ENCODE measurements around the gene TMEM63C.

TMEM63C gene, protein sequence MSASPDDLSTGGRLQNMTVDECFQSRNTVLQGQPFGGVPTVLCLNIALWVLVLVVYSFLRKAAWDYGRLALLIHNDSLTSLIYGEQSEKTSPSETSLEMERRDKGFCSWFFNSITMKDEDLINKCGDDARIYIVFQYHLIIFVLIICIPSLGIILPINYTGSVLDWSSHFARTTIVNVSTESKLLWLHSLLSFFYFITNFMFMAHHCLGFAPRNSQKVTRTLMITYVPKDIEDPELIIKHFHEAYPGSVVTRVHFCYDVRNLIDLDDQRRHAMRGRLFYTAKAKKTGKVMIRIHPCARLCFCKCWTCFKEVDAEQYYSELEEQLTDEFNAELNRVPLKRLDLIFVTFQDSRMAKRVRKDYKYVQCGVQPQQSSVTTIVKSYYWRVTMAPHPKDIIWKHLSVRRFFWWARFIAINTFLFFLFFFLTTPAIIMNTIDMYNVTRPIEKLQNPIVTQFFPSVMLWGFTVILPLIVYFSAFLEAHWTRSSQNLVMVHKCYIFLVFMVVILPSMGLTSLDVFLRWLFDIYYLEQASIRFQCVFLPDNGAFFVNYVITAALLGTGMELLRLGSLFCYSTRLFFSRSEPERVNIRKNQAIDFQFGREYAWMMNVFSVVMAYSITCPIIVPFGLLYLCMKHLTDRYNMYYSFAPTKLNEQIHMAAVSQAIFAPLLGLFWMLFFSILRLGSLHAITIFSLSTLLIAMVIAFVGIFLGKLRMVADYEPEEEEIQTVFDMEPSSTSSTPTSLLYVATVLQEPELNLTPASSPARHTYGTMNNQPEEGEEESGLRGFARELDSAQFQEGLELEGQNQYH

DNA sequence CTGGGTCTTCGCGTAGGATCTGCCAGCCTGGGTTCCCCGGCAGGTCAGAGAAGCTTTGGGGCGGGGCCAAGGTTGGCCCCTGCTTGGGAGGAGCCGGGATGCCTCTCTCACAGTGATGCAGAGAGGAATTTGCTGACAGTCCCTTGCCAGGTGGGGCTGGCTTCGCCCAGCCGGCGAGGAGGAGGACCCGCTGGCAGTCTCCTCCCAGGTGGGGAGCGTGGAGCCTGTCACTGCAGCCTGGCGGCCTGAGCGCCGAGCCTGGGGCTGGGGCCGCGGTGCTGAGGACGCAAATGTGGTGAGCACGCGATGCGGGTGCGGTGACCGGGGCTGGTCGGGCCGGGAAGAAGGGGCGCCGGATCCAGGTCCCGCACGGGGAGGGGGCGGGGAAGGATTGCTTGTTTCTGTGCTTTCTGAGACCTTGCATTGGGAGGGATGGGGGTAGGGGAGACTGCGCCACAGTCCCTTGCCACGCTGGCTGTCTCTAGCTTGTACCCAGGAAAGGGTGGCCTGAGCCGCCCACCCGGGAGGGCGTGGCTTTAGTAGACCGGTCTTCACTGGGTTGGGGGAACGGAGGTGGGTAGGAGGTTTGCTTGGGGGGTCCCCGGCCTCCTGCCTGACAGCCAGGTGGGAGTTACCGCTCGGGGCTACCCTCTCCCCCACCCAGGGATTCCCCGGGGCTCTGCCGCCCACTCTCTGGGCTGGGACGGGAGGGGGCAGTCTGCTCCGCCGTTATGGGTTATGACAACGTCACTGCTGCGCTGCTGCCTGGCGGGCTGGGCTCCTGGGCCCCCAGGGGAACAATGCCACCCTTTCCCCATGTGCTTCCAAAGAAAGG lies at the start of gene TMEM63C:
TSS of gene TMEM63C (plus strand) at position 196 of the 835 bp plus-strand sequence. CDS start 37,016 bp downstream, outside the sequence.
- DNase-seq = peak in 55 of 58 donors; percentile 13 to 88 (median 56)

DNA sequence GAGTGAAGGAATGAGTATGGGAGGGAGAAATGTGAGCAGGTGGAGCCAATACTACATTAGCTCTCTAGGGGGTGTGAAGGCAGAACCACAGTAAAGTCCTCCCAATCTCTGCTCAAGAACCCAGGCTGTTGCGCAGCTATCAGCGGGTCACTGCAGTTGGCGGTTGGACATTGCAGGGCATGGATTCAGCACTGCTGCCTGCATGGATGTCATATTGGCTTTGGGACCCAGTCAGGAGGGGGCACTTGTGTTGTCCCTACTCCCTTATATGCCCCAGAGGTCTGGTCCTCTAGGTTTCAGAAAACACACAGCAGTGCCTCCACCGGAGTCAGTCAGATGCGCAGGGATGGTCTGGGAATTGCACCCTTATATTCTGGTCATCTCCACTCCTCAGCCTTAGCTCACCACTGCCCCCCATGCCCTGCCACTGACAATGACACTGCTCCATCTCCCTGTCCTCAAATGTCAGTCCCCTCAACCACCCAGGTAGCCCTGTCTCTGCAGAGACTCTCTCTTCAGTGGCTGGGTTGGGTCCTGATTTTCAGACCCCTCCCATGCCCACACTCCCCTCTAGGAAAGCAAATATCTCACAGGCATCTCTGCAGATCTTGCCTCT lies 49.6 kb upstream of the TMEM63C start:
- DNase-seq = no peak

DNA sequence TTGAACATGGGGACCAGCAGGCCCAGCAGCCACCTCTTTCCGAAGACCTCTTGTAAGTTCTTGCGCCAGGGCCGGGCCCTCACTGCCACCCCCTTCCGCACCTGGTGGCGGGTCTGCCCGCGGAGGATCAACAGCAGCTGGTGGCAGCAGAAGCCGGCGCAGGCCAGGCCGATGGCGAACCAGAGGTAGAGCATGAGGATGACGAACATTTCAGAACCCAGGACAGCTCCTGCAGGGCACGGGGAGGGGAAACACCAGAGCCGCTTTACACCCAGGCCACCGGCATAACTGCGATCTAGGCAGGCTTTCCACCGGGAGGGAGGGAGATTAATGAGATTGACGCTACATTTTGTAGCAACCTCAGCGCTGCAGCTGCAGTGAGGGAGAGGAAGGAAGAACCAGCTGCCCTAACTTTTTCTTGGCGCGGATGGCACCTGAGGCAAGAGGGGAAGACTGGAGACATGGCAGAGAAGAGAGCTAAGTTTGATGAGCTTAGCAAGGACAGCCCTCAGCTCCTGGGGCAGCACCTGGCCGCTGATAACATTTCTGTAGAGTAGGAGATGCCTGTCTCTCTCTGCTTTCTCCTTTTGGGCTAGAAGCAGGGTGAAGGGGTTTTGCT lies 47.8 kb upstream of the TMEM63C start:
- peak in 4 of 58 donors; percentile 10 to 37 (median 22) for DNase-seq

DNA sequence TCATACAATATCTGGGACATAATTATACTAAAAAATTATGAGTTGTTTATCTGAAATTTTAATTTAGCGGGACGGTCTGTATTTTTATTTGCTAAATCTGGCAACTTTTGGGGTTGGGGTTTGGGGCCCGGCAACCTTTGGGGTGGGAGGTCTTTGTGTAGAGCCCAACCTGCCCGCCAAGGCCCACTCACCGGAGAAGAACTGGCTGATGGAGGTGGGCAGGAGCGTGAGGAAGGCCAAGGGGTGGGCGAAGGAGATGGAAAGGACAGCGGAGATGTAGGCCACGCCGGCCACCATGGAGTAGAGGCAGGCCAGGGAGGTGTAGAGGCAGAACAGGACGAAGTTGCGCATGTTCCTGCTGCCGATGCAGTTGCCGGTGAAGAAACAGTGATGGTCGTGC lies 42.6 kb upstream of the TMEM63C start:
- DNase-seq = no peak

DNA sequence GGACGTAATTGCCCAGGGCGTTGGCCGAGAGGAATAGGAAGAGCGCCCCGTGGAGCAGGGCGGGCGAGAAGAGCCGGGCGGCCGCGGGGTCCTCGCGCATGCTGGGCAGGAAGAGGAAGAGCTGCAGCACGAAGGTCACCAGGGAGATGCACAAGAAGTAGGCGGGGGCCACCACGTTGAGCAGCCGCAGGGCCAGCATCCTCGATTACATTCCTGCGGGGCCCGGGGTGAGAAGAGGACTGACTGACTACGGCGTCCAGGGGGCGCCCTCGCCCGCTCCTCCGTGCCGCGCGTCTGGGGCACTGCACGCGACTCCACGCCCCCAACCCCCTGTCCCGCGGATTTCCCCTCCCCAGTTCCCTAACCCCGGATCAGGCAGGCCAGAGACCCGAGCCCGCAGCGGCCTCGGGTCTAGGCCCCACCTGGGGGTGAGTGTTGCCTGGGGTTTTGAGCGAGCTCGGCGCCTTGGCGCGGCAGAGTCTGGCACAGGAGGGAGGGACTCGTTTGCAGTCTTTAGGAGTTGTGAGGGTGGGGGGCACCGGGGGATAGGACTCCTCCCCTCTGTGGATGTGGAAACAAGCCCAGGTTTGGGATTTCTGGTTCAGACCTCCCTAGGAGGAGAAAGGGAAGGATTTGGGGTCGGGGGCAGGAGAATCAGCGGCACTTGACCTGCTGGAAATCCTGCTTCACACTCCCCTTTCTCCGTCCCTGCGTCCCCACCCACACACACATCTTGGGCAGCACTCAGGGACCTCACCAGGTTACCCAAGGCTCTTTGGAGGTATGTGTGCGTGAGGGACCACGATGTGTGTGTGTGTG lies 41.8 kb upstream of the TMEM63C start:
- DNase-seq = peak in 32 of 58 donors; percentile 13 to 72 (median 28)

DNA sequence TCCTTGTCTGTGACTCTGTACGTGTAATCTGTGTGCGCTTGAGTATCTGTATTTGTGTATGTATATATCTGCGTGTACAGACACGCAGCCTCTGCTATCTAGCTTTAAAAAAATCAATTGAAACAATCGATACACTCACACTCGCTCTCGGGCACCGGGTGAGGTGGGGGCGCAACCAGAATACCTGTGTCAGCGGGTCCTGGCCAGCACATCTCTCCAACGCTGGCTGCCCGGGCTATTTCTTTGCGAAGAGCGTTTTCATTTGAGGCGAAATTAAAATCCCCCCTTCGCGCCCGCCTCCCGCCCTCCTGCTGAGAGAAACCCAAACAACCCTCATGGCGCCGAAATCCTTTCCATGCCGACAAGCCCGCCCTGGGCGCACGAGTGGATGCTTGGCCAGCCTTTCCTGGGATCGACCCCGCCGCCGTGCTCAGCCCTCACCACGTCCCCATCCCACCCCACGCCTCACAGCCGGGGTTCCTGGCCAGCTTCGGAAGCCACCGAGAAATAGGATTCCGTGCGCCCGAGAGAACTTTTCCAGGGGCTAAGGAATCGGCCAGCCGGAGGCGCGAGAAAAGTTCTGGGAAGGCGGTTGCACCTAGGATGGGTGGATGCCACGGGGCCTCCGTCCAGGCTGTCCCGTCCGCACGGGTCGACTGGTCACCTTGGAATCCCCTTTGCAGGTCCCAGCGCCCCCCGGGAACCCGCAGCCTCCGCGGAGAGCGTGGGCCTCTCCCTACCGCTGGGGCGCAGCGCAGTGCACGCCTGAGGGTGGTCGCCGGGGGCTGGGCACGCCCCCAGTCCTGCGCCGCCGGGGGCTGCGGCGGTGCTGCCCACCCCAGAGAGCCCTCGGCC lies 41.0 kb upstream of the TMEM63C start:
- peak in 3 of 58 donors; percentile 28 to 37 (median 28) for DNase-seq

DNA sequence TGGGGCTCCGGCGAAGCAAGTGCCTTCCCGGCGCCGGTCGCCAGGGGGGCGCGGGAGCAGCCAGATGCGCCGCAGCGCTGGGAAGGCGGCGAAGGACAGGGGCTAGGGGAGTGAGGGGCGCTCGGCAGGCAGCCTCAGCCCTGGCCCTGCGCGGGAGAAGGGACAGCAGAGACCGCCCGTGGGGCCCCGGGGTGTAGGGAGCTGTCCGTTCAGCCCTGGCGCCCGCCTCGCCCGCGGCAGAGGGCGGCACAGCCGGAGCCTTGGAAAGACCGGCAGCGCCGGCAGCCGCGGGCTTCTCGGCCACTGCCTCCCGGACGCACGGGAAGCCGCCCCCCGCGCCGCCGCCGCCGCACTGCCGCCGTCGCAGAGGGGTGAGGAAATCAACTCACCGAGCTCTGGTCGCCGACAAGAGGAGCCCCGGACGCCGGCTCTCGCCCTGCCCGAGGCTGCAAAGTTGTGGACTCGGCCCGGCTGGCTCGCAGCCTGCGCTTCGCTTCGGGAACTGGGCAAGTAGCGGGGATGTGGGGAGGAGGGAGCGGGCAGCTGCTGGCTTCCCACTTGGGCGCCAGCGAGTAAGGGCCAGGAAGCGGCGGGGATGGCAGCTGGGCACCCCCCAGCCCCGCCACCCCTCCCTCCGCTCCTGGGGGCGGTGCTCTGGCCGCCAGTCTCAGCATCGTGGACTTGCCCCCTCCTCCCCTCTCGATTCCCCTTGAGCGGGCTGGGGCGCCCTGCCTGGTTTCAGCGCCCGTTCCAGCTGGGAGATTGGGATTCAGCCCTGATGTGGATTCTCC lies 40.2 kb upstream of the TMEM63C start, which contains the start of gene ZDHHC22:
TSS of gene ZDHHC22 (minus strand) at position 578 of the 791 bp plus-strand sequence. CDS start 2,053 bp downstream, outside the sequence.
- peak in 50 of 58 donors; percentile 21 to 78 (median 50) for DNase-seq

DNA sequence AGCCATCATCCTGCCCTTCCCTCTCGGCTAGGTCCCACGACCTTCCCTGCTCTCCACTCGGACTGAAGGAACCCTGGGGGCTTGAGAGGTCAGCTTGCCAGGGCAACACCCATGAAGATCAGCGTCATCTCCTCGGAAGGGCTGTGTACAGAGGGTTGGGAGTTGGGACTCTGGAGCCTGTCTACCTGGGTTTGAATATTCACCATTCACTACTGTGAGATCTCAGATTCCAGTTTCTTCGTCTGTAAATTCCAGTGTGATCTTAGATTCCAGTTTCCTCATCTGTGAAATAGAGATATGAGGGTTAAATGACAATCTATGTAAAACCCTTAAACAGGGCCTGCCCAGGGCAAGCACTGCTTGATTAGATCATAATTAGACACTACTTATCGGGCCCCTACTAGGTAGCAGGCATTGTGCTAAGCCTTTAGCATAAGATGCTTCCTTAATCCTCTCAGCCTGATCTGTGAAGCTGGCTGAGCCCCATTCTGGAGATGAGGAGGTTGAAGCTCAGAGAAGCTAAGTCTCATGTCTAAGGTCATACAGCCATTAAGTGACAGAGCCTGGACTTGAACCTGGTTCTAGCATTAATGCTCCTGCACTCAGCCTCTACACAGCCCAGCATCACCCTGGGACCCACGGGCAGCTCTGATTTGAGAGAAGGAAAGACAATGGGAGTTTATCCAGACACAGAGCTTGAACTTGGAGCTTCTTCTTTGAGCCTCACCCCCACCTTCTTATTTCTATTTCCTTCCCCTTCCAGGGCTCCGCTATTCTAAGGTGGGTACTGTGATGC lies 39.4 kb upstream of the TMEM63C start:
- DNase-seq = no peak

DNA sequence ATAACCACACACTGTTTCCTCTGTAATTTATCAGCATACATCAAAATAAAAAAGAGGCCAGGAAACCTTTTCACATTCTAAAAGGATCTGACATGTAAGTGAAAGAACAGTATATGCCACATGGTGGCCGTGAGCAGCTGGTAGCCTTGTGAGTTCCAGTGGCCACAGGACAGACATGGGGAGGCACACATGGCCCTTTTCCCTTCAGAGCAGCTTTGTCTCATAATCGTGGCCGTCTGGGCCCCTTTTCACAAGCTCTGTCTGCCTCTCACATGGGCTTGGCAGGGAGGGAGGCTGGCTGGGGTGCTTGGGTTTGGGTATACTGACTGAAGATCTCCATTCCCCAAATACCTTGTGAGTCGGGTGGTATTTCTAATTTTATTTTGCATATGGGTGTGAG lies 38.5 kb upstream of the TMEM63C start:
- DNase-seq = peak in 13 of 58 donors; percentile 9 to 44 (median 28)

DNA sequence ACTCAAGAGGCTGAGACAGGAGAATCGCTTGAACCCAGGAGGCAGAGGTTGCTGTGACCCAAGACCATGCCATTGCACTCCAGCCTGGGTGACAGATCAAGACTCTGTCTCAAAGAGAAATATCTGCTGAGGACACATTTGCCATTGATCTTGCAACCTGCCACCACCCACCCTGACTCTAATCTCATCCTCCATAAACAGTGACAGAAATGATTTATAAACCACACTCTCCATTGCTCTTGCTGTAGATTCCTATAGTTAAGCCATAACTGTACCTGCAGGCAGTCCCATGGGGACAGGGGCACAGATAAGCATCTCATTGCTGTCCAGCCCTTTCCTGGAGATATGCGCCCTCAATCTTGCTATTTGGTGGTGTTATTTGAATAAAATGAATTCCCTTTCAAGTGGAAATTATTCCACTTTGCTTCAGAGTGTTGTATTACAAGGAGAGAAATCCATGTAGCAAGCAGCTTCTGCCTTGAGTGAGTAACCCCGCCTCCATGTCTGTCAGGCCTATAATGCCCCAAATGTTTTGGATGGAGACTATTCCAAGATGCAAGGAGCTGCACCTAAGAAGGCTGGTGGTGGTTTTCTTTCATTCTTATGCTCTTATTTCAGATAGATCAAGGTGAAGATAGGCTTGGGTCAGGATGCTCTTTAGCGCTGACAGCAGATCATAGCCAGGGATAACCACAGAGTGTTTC lies 37.0 kb upstream of the TMEM63C start:
- DNase-seq = no peak

DNA sequence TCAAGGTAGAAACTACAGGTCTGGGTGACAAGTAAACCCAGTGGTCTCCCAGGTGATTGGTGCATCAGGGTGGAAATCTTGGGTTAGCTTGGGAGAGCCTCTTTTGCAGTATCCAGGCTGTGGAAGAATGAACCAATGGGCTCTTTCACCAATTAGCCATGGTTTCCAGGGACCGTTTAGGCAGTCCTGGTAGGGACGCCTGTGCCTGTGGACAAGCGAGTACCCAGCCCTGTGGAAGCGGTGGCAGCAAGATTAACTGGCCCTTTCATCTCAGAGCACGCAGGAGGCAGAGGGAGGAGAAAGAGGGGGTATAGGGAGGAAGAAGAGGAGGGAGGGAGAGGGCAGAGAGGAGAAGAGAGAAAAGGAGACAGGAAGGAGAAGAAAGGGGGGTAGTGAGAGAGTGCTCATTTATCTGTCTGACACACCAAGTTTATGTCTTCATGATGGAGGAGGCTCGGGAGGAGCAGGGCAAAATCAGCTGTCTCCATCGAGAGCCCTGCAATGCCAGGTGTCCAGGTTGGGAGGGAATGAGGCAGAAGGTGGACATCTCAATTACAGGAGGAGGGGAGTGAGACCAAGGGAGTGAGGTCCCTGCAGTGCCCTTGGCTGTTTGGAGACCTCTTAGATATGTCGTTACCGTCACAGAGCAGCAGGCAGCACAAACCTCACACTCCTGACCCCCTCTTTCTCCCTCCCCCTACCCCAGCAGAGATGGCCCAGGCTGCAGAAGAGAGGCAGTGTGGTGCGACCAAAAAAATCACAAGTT lies 35.4 kb upstream of the TMEM63C start:
- no peak for DNase-seq

DNA sequence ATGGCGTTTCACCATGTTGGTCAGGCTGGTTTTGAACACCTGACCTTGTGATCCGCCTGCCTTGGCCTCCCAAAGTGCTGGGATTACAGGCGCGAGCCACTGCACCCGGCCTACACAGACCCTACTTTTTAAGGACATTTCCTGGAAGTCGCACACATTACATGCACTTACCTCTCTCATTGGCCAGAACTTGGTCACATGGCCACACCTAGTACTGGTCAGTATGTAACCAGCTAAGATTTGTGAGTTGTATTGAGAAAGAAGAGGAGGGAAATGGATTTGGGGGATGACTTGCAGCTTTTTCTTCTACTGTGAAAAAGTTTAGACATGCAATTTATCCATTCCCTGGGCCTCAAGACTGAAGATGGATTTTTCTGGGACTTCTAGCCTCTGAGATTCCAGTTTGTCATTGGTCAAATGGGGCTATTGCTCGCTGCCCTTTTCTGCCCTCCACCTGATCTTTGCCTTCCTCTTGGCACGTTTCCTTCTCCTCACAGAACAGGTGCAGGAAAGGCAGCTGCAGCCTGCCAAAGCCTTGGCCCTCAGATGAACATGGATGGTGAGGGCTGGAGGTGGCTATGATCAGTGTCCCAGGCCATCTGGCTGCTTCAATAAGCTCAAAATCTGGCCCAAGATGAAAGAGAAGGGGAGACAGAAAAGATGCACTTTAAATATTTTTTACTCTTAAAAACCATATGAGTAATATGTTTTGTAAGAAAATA lies 32.9 kb upstream of the TMEM63C start:
- no peak for DNase-seq

DNA sequence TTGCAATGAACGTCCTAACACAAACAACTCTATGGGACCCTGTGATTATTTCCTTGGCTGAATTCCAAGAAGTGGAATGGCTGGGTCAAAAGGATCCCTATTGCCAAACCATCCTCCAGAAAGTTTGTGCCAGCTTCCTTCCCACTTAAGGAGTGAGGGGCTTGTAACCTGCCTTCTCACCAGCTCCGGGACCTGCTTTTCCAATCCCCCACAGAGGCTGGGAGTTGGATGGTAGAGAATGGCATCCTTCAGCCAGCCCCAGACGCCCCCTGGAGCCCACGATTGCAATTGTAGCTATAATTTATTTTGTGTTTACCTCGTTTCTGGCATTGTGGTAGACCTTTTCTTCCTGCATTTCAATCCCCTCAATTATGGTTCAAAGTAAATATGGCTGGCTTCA lies 30.4 kb upstream of the TMEM63C start:
- DNase-seq = peak in 5 of 58 donors; percentile 8 to 40 (median 29)

DNA sequence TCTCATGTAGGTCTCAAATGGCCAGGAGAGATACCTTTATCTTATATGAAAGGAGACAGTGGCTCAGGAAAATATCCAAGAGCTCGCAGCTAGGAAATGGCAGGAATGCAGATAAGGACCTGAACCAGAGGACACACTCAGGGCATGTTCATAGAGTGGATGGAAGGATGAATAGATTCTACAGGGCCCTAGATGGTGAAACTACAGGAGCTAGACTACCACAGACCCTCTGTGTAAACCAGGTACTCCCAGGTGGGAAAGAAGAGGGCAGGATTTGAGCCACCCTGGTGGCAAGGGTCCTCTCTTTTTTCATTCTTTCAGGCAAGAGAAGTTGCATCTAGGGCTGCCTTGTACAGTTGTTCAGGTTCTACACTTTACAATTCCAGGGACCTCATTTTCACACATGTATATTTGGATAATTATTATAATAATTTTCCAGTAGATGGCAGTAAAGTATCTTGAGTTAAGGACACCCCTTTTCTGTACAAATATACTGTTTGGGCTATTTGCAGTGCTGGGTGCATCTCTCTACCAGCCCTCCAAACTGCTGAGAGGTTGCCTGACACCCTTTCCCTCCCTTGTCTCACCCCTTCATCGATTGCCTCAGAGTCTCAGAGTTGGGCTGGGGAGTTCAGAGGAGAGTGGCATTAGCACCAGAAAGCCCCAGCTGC lies 29.5 kb upstream of the TMEM63C start:
- no peak for DNase-seq

Measured in anterior cingulate cortex (tissue), 58 donors.